ENCODE measurements around the gene SLC49A4.
A peak's percentile ranks its signal among the peaks of the same experiment; 100 is the strongest.

The SLC49A4 gene

DNA sequence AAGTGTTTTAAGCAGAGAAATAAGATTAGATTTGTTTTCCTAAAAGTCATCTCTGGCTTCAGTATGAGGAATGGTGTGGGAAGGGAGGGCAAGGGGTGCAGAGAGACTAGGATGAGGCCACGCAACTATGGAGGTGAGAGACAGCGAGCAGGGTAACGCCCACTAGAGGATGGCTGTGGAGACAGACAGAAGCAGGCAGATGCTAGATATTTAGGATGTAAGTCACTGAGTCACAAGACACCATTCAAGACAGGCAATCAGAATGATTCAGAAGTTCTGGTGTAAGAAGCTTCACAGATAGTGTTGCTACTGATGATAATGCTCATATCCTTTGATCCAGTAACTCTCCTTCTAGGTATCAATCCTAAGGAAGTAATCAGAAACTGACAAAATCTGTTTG, 20.3 kb upstream of the SLC49A4 start:
- H3K27ac ChIP-seq = no peak overlapping the region
- TF ChIP-seq CTCF (conservative IDR thresholded peaks at IDR 0.05) = no peak

GRCh38 chr3:122776675-122777468, 18.0 kb upstream of the SLC49A4 start:
- no peak for TF ChIP-seq CTCF (conservative IDR thresholded peaks at IDR 0.05)
- peak overlapping the region; percentile 66 for H3K27ac ChIP-seq

DNA sequence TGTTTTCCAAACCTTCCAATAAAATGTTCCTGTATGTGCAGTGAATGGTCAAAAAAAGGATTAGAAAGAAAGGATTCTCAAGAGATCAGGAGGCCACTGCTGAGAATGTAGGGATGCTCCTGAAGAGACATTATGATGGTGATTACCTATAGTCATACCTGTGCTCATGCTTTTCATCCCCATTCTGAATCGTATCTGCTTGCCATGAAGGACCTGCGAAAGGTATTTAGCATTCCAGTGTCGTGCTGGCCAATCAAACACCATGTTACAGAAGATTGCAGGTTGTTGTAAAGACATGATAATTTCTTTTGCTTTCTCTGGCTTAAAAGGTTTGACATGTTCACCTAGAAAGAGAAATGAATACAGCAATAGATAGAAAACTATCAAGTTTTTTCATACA, 17.3 kb upstream of the SLC49A4 start:
- peak overlapping the region; percentile 66 for H3K27ac ChIP-seq
- TF ChIP-seq CTCF (conservative IDR thresholded peaks at IDR 0.05) = no peak

DNA sequence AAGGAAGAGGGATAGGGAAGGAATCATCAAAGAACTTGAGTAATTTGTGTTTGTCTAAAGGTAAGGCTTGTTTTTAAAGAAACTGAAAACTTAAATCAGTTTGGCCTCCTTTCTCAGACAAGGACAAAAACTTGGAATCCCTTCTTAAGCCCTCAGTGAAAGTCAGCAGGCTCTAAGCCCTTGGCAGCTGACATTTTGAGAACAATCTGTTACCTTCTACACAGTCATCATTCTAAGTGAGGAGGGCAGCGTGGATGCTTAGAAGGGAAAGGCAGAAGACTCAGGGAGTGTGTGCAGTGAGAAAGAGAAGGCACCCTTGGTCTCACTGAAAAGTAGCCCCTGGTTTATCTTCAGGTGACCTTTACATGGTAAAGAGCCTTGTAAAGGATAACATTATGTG, 12.1 kb upstream of the SLC49A4 start:
- TF ChIP-seq CTCF (conservative IDR thresholded peaks at IDR 0.05) = no peak
- H3K27ac ChIP-seq = no peak overlapping the region

DNA sequence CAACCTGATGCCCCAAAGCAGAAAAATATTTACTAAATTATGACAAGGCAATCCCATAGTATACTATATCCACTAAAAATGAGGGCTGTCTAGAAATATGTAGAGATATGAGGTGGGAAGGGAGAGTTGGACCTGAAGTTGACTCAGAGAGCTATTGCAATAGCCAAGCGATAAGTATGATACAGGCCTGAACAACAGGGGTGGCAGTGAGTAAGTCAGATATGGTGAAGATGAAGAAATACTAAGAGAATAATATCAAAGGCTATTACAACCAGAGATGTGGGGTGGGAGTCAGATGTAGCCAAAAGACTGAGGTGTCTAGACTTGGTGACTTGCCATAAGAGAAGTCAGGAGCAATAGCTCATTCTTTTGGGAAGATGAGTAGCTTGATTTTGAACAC, 10.4 kb upstream of the SLC49A4 start:
- H3K27ac ChIP-seq = no peak overlapping the region
- no peak for TF ChIP-seq CTCF (conservative IDR thresholded peaks at IDR 0.05)

GRCh38 chr3:122785231-122785630, 9.6 kb upstream of the SLC49A4 start:
- no peak for TF ChIP-seq CTCF (conservative IDR thresholded peaks at IDR 0.05)
- H3K27ac ChIP-seq = peak overlapping the region; percentile 25

GRCh38 chr3:122786066-122786465, 8.8 kb upstream of the SLC49A4 start:
- no peak overlapping the region for H3K27ac ChIP-seq

More at GRCh38 chr3:122786066-122786465, 8.8 kb upstream of the SLC49A4 start:
- TF ChIP-seq CTCF (conservative IDR thresholded peaks at IDR 0.05) = no peak

Measured in VCaP (cell line).